Bronchial epithelial cell (primary cell): ENCODE measurements around the gene NTN3. TPM values are rescaled to one million over a fixed set of nuclear protein-coding genes. Genes with fewer than 3 reads are reported as not detected.

Source experiments
- DNase-seq: peaks from one replicate; pipeline ENCODE4 v3.0.0-alpha.2; 2010; ENCODE audit warnings: low read depth
- FAIRE-seq: peaks from 2 replicates; lab custom pipeline; 2011; peaks lifted over from hg19 to GRCh38; lab: Jason Lieb, UNC
- H3K27me3 ChIP-seq: 2 replicates; pipeline ENCODE4 v1.5.1; 2011; ENCODE audit warnings: low read length; ENCODE audit not compliant: control insufficient read depth, insufficient read depth
- H3K36me3 ChIP-seq: 2 replicates; pipeline ENCODE4 v1.5.1; 2011; ENCODE audit warnings: low read length; ENCODE audit not compliant: control insufficient read depth, insufficient read depth
- H3K4me3 ChIP-seq: 2 replicates; pipeline ENCODE4 v1.5.1; 2011; ENCODE audit warnings: mild to moderate bottlenecking, low read depth, low read length, control low read depth
- total RNA-seq: library from RNA; depleted of rRNA; stranded (reverse); fragments of >200 nt; gene quantifications from 2 replicates; pipeline ENCODE4 v1.2.1, GENCODE V29; 2014
- TF ChIP-seq, protein P1 (sequence below): IDR thresholded peaks from 2 replicates; pipeline ENCODE4 v1.5.1; 2011; ENCODE audit warnings: mild to moderate bottlenecking, moderate library complexity, low read length, control low read depth, inconsistent platforms; ENCODE audit not compliant: insufficient read depth, severe bottlenecking

NTN3 gene
- total RNA-seq, 1 donor from 2014 or later, result not detected

DNA sequence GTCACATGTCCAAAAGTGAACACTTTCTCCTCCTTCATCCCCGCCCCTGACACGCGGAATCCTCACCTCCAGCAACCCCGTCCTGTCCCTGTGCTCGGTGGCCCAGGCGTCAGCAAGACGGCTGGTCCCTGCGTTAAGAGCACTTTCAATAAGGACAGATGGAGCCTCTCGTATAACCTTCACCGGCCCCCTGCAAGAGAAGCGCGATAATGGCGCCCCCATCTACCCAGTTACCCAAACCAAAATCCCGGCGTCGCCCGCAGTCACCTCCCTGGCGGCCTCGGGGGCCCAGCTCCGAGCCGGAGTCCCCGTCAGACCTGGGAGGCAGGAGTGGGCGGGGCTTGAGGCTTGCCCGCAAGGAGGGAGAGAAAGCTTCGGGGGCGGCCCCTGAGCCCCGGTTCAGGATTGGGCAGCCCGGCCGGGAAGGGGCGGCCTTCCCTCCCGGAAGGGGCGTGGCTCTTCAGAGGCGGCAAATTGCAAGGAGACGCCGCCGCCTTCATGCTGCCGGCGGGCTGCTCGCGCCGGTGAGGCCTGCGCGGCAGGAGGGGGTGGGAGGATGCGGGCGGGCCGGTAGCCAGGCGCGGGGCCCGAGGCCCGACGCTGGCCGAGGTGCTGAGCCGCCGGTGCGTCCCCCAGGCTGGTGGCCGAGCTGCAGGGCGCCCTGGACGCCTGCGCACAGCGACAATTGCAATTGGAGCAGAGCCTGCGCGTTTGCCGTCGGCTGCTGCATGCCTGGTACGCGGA is 11.3 kb upstream of the NTN3 start, which contains the start of gene TEDC2:
Gene TEDC2 (plus strand): TSS at position 463 of the 744 bp plus-strand sequence. CDS start 36 bp downstream, at position 499.
- Histone ChIP-seq H3K36me3 (peaks cover 5% of the 10 kb centered on the region), H3K4me3 (peak within 1 kb of the TSS; percentile 48), H3K27me3 (no peaks in the 10 kb centered on the region)
- TF ChIP-seq, protein P1, sequence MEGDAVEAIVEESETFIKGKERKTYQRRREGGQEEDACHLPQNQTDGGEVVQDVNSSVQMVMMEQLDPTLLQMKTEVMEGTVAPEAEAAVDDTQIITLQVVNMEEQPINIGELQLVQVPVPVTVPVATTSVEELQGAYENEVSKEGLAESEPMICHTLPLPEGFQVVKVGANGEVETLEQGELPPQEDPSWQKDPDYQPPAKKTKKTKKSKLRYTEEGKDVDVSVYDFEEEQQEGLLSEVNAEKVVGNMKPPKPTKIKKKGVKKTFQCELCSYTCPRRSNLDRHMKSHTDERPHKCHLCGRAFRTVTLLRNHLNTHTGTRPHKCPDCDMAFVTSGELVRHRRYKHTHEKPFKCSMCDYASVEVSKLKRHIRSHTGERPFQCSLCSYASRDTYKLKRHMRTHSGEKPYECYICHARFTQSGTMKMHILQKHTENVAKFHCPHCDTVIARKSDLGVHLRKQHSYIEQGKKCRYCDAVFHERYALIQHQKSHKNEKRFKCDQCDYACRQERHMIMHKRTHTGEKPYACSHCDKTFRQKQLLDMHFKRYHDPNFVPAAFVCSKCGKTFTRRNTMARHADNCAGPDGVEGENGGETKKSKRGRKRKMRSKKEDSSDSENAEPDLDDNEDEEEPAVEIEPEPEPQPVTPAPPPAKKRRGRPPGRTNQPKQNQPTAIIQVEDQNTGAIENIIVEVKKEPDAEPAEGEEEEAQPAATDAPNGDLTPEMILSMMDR, result no peak
- DNase-seq, result peak; percentile 85
- FAIRE-seq, result no peak

DNA sequence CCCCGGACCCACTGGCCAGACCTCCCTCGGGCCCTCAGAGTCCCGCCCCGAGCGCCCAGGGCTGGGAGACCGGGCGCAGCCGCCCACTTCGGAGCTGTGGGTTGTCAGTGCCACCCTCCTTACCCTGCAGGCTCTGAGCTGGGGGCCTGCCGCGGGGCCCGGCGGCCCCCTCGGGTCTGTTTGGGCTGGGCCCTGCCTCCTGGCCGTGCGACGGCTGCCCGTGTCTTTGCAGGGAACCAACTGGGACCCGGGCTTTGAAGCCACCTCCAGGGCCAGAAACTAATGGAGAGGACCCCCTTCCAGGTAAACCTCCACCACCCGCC is 10.7 kb upstream of the NTN3 start:
- peaks cover 5% of the 10 kb centered on the region for H3K36me3 ChIP-seq
- DNase-seq, result no peak
- no peaks in the 10 kb centered on the region for H3K27me3 ChIP-seq
- H3K4me3 ChIP-seq, result peak overlapping the region; percentile 48
- TF ChIP-seq, protein P1, result no peak
- FAIRE-seq, result no peak

DNA sequence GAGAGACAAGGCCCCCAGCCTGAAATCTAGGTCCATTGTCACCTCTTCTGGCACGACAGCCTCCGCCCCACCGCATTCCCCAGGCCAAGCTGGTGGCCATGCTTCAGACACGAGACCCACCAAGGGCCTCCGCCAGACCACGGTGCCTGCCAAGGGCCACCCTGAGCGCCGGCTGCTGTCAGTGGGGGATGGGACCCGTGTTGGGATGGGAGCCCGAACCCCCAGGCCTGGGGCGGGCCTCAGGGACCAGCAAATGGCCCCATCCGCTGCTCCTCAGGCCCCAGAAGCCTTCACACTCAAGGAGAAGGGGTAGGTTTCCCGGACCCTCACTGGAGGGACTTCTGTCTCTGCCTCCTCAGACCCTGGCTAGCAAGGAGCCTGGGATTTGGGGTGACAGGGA is 10.2 kb upstream of the NTN3 start:
- no peak overlapping the region for H3K4me3 ChIP-seq
- no peak for DNase-seq
- H3K36me3 ChIP-seq, result peaks cover 2% of the 10 kb centered on the region
- FAIRE-seq, result no peak
- H3K27me3 ChIP-seq, result no peaks in the 10 kb centered on the region
- TF ChIP-seq, protein P1, result no peak

DNA sequence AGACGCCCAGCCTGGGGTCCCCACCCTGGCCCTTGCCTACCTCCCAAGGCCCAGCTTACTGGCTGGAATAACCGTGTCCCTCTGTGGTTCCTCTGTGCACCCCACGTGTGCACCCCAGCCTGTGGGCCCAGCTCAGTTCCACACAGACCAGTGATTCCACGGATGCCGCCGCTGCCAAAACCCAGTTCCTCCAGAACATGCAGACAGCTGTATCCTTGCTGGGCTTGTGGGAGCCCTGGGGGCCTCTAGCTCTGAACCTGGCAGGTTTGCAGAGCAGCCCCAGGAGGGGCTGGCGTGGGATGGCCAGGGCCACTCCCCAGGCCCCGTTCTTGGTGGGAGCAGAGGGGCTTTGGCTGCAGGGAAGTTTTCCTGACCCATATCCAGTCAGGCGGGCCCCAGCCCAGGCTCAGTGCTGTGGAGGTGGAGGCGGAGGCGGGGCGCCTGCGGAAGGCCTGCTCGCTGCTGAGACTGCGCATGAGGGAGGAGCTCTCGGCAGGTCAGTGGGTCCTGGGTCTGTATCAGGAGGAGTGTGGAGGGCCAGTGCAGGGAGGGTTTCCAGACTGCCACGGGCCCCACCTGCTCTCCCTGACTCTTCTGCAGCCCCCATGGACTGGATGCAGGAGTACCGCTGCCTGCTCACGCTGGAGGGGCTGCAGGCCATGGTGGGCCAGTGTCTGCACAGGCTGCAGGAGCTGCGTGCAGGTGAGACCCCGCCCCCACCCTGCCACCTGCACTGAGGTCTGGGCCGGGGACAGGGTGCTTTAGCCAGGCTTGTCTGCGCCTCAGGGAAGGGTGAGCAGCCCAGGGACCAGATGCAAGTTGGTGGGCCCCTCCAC is 8.8 kb upstream of the NTN3 start:
- FAIRE-seq, result no peak
- no peaks in the 10 kb centered on the region for H3K27me3 ChIP-seq

DNA sequence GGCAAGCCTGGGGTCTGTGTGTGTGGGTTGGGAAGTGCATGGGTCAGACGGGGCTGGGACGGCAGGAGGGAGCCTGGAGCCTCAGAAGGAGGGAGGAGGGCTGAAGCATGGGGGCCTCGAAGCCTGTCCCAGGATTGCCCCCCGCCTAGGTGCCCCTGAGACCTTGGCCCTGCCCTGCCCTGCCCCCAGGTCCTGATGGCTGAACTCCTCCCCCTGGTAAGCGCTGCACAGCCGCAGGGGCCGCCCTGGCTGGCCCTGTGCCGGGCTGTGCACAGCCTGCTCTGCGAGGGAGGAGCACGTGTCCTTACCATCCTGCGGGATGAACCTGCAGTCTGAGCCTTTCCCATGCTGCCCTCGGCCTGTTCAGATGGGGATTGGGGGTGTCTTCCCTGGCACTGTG is 6.8 kb upstream of the NTN3 start:
- H3K27me3 ChIP-seq, result no peaks in the 10 kb centered on the region
- H3K4me3 ChIP-seq, result no peak overlapping the region
- TF ChIP-seq, protein P1, result no peak
- no peak for DNase-seq
- no peaks in the 10 kb centered on the region for H3K36me3 ChIP-seq
- FAIRE-seq, result no peak

More for the DNA sequence above, 8.8 kb upstream of the NTN3 start:
- H3K36me3 ChIP-seq, result no peaks in the 10 kb centered on the region
- H3K4me3 ChIP-seq, result no peak overlapping the region
- DNase-seq, result no peak
- TF ChIP-seq, protein P1, result no peak
